WTC11 (cell line): ENCODE results near the gene RPS18. TPM values are rescaled to one million over a fixed set of nuclear protein-coding genes. Genes with fewer than 3 reads are reported as not detected.
"Not testable (repeated sequence)": the region's sequence is repeated elsewhere in the genome, so short reads cannot be mapped to it uniquely, and the experiment has no call there.

ENCODE experiments used
- ATAC-seq: fragments of 200-7000 bp; cut with Tn5 transposase; 2 replicates; pipeline ENCODE4 v1.10.0; 2021; ENCODE audit warnings: mild to moderate bottlenecking, moderate library complexity
- CTCF ChIA-PET: fragments of 300-600 bp; sonication (Branson Sonifier 250); formaldehyde crosslinking; loops from one replicate; lab custom pipeline; 2021; ENCODE audit warnings: antibody characterized with exemption; lab: Charles Lee
- POLR2A ChIA-PET: fragments of 350-600 bp; sonication (Branson Sonifier 250); formaldehyde crosslinking; loops from one replicate; lab custom pipeline; 2021; ENCODE audit warnings: antibody characterized with exemption; lab: Charles Lee
- DNase-seq: peaks from one replicate; pipeline ENCODE4 v3.0.0; 2021; ENCODE audit warnings: low spot score
- H3K27ac Mint-ChIP-seq: 2 replicates; pipeline ENCODE4 v1.8.0; 2021; ENCODE audit warnings: mixed read lengths
- H3K27me3 Mint-ChIP-seq: 2 replicates; pipeline ENCODE4 v1.8.0; 2021; ENCODE audit warnings: low read depth, mild to moderate bottlenecking, moderate library complexity, mixed read lengths
- H3K36me3 Mint-ChIP-seq: 2 replicates; pipeline ENCODE4 v1.8.0; 2021; ENCODE audit warnings: mixed read lengths
- H3K4me1 Mint-ChIP-seq: 2 replicates; pipeline ENCODE4 v1.8.0; 2022; ENCODE audit warnings: mixed read lengths
- H3K4me3 Mint-ChIP-seq: 2 replicates; pipeline ENCODE4 v1.8.0; 2021; ENCODE audit warnings: mild to moderate bottlenecking, moderate library complexity, mixed read lengths
- H3K9me3 Mint-ChIP-seq: 2 replicates; pipeline ENCODE4 v1.8.0; 2021; ENCODE audit warnings: mixed read lengths
- ELF4 ChIP-seq: sonication (generic); formaldehyde crosslinking; IDR thresholded peaks from 2 replicates; pipeline ENCODE4 v1.8.1; 2022; ENCODE audit warnings: low read depth, mild to moderate bottlenecking, moderate library complexity, missing genetic modification reagents
- FOXJ3 ChIP-seq: sonication (generic); formaldehyde crosslinking; IDR thresholded peaks from 2 replicates; pipeline ENCODE4 v1.9.0; 2021; ENCODE audit warnings: missing genetic modification reagents, mild to moderate bottlenecking, borderline replicate concordance
- FOXK1 ChIP-seq: sonication (generic); formaldehyde crosslinking; IDR thresholded peaks from 2 replicates; pipeline ENCODE4 v1.8.0; 2022; ENCODE audit warnings: mild to moderate bottlenecking, moderate library complexity, missing genetic modification reagents
- NFATC4 ChIP-seq: fragments of 250-450 bp; sonication (Bioruptor Pico); IDR thresholded peaks from 2 replicates; pipeline ENCODE4 v1.9.0; 2021; ENCODE audit warnings: mild to moderate bottlenecking
- NR2C2 ChIP-seq: sonication (generic); formaldehyde crosslinking; IDR thresholded peaks from 2 replicates; pipeline ENCODE4 v1.8.0; 2022; ENCODE audit warnings: mild to moderate bottlenecking, missing genetic modification reagents
- PRDM15 ChIP-seq: sonication (generic); formaldehyde crosslinking; IDR thresholded peaks from 2 replicates; pipeline ENCODE4 v1.8.0; 2022; ENCODE audit warnings: missing genetic modification reagents
- ZNF232 ChIP-seq: sonication (generic); formaldehyde crosslinking; IDR thresholded peaks from 2 replicates; pipeline ENCODE4 v1.8.0; 2022; ENCODE audit warnings: mild to moderate bottlenecking, missing genetic modification reagents
- ZNF263 ChIP-seq: sonication (generic); formaldehyde crosslinking; IDR thresholded peaks from 2 replicates; pipeline ENCODE4 v1.8.1; 2022; ENCODE audit warnings: low read depth, mild to moderate bottlenecking, moderate library complexity, missing genetic modification reagents
- ZNF317 ChIP-seq: sonication (generic); formaldehyde crosslinking; IDR thresholded peaks from 2 replicates; pipeline ENCODE4 v1.8.1; 2023; ENCODE audit warnings: low read depth, mild to moderate bottlenecking, moderate library complexity, missing genetic modification reagents, borderline replicate concordance
- ZNF396 ChIP-seq: fragments of 250-450 bp; sonication (Bioruptor Pico); IDR thresholded peaks from 2 replicates; pipeline ENCODE4 v1.8.0; 2021; ENCODE audit warnings: mild to moderate bottlenecking, moderate library complexity, borderline replicate concordance
- ZNF416 ChIP-seq: fragments of 250-450 bp; sonication (Bioruptor Pico); IDR thresholded peaks from 2 replicates; pipeline ENCODE4 v1.9.0; 2021; ENCODE audit warnings: mild to moderate bottlenecking, inconsistent platforms
- total RNA-seq: library from RNA; stranded (reverse); gene quantifications from 3 replicates; pipeline ENCODE4 v1.2.3, GENCODE V29; 2021
- TF ChIP-seq, protein P1 (sequence below): sonication (generic); formaldehyde crosslinking; IDR thresholded peaks from 2 replicates; pipeline ENCODE4 v1.8.0; 2022; ENCODE audit warnings: mild to moderate bottlenecking, missing genetic modification reagents
- TF ChIP-seq, protein P2 (sequence below): fragments of 250-450 bp; sonication (Bioruptor Pico); IDR thresholded peaks from 2 replicates; pipeline ENCODE4 v2.1.2; 2022; ENCODE audit warnings: mild to moderate bottlenecking, moderate library complexity

Gene RPS18
- total RNA-seq, 1 experiment from 2014 or later = 2,857 TPM

DNA sequence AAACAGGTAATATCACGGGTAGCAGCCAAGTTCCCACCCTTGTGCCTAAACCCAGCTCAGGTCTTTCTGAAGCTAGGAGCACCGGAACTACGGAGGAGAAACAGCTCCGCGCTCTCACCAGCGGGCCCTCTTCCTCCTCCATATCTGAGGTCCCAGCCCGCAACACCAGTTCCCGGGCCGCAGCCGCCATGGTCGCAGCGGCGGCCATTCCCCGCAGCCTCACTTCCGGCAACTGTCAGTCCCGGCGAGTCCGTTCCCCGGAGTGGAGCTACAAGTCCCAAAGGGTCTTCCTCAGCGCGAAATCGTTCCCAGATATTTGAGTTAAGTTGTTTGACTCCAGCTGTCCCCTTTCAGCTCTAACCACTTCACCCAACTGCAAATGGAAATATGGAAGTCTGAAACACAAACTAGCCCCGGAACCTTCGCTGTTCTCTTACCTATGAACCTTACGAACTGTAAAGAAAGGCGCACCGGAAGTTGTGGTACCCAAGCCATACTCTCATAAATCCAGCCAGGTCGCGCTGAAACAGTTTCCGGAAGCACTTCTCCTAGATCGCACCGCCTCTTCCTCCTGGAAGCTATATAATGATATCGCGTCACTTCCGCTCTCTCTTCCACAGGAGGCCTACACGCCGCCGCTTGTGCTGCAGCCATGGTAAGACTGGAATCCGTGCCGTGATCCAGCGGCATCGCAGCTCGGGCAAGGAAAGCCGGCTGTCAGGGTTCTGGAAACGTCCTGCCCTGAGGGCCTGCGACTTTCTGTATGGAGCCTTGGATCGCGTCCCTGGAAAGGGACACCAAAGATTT lies at the start of gene RPS18, which contains the start of gene VPS52 (continued):
- TF ChIP-seq, protein P1, sequence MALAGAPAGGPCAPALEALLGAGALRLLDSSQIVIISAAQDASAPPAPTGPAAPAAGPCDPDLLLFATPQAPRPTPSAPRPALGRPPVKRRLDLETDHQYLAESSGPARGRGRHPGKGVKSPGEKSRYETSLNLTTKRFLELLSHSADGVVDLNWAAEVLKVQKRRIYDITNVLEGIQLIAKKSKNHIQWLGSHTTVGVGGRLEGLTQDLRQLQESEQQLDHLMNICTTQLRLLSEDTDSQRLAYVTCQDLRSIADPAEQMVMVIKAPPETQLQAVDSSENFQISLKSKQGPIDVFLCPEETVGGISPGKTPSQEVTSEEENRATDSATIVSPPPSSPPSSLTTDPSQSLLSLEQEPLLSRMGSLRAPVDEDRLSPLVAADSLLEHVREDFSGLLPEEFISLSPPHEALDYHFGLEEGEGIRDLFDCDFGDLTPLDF (CRISPR knock-in tag) = peak; percentile 17; the same call in 1 of the 2 replicates
- TF ChIP-seq ZNF232 (CRISPR knock-in tag) = peak; percentile 68; the same call in 1 of the 2 replicates
- TF ChIP-seq, protein P2, sequence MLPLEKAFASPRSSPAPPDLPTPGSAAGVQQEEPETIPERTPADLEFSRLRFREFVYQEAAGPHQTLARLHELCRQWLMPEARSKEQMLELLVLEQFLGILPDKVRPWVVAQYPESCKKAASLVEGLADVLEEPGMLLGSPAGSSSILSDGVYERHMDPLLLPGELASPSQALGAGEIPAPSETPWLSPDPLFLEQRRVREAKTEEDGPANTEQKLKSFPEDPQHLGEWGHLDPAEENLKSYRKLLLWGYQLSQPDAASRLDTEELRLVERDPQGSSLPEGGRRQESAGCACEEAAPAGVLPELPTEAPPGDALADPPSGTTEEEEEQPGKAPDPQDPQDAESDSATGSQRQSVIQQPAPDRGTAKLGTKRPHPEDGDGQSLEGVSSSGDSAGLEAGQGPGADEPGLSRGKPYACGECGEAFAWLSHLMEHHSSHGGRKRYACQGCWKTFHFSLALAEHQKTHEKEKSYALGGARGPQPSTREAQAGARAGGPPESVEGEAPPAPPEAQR (CRISPR knock-in tag) = no peak
- TF ChIP-seq NFATC4 (CRISPR knock-in tag) = 0 out of 2 replicates have a peak, but pooled peaks have one; percentile 77
- TF ChIP-seq ELF4 = 0 out of 2 replicates have a peak, but pooled peaks have one; percentile 20
- no peak for TF ChIP-seq ZNF396
- no peak for TF ChIP-seq FOXJ3 (CRISPR knock-in tag)
- TF ChIP-seq PRDM15 (CRISPR knock-in tag) = peak; percentile 42
- TF ChIP-seq, all 79 proteins: peak for 21

- ATAC-seq = peak; percentile 18; the same call in 1 of the 2 replicates
These were observed 45.3 kb upstream of the RPS18 start for GRCh38 chr6:33226503-33227120.

GRCh38 chr6:33235221-33235634 lies 36.6 kb upstream of the RPS18 start:
- Mint-ChIP-seq H3K4me3 (peak overlapping the region; percentile 10), H3K36me3 (no peaks in the 10 kb centered on the region), H3K9me3 (no peaks in the 10 kb centered on the region), H3K4me1 (peaks cover 18% of the 10 kb centered on the region), H3K27me3 (peaks cover 27% of the 10 kb centered on the region), H3K27ac (peak overlapping the region; percentile 77)
- ChIA-PET POLR2A (interaction anchor here (0.6 to 0.7 kb wide), 2 partner anchors 23 to 155 kb away, joined by 3 read pairs; no protein-coding TSS in a partner anchor), CTCF (interaction anchor here (0.6 to 3.8 kb wide), 11 partner anchors 9 to 251 kb away, joined by 3 to 28 read pairs (median 3); no protein-coding TSS in a partner anchor)
- DNase-seq (no peak), ATAC-seq (peak; percentile 71)
- no peak for TF ChIP-seq FOXK1 (CRISPR knock-in tag)
- TF ChIP-seq ZNF263 (CRISPR knock-in tag) = no peak
- TF ChIP-seq ZNF416 = no peak
- no peak for TF ChIP-seq ZNF317 (CRISPR knock-in tag)
- no peak for TF ChIP-seq ELF4
- TF ChIP-seq NR2C2 (CRISPR knock-in tag) = no peak

More at GRCh38 chr6:33226503-33227120, 45.3 kb upstream of the RPS18 start:
- DNase-seq, POLR2A ChIA-PET, H3K36me3 Mint-ChIP-seq, H3K9me3 Mint-ChIP-seq: not testable (repeated sequence)
- Mint-ChIP-seq H3K27ac (peak overlapping the region; percentile 71; the same call in 1 of the 2 replicates), H3K27me3 (peaks cover 27% of the 10 kb centered on the region), H3K4me1 (peaks cover 21% of the 10 kb centered on the region), H3K4me3 (peak overlapping the region; percentile 59)
- CTCF ChIA-PET = interaction anchor here (0.6 to 2.4 kb wide), 11 partner anchors 9 to 293 kb away, joined by 3 to 31 read pairs (median 3); partner anchors contain the start of genes COL11A2, HSD17B8 and RING1
